Jurkat, Clone E6-1 (cell line): ENCODE data around the gene HSPG2.
"Not testable (repeated sequence)": the region's sequence is repeated elsewhere in the genome, so short reads cannot be mapped to it uniquely, and the experiment has no call there.

Experiments used
- DNase-seq: peaks from one replicate; pipeline ENCODE4 v3.0.0-alpha.2; 2011; ENCODE audit warnings: low read depth, low spot score
- H3K4me3 ChIP-seq: 2 replicates; pipeline ENCODE4 v1.5.1; 2011; ENCODE audit warnings: mild to moderate bottlenecking, low read length, control low read depth, moderate library complexity

The HSPG2 gene

GRCh38 chr1:21919520-21919919 lies 17.6 kb downstream of the HSPG2 start:
- DNase-seq = no peak
- no peak overlapping the region for H3K4me3 ChIP-seq

- not testable (repeated sequence) for H3K4me3 ChIP-seq, DNase-seq
Measured at GRCh38 chr1:21917239-21917631, 19.9 kb downstream of the HSPG2 start.

- no peak for DNase-seq
- no peak overlapping the region for H3K4me3 ChIP-seq
Measured at GRCh38 chr1:21916447-21917238, 20.5 kb downstream of the HSPG2 start.

- DNase-seq = no peak
- no peak overlapping the region for H3K4me3 ChIP-seq
Measured at GRCh38 chr1:21914880-21915640, 22.1 kb downstream of the HSPG2 start.

GRCh38 chr1:21914450-21914849 lies 22.7 kb downstream of the HSPG2 start:
- H3K4me3 ChIP-seq = no peak overlapping the region
- DNase-seq = no peak

- no peak overlapping the region for H3K4me3 ChIP-seq
- DNase-seq = no peak
Measured at GRCh38 chr1:21913763-21914162, 23.3 kb downstream of the HSPG2 start.

- H3K4me3 ChIP-seq = no peak overlapping the region
- DNase-seq = no peak
Measured at GRCh38 chr1:21913258-21913657, 23.9 kb downstream of the HSPG2 start.

- H3K4me3 ChIP-seq = no peak overlapping the region
- no peak for DNase-seq
Measured at GRCh38 chr1:21912038-21912758, 24.9 kb downstream of the HSPG2 start.

- no peak overlapping the region for H3K4me3 ChIP-seq
- no peak for DNase-seq
Measured at GRCh38 chr1:21911205-21912001, 25.7 kb downstream of the HSPG2 start.

GRCh38 chr1:21910558-21911204 lies 26.4 kb downstream of the HSPG2 start:
- no peak overlapping the region for H3K4me3 ChIP-seq
- no peak for DNase-seq

GRCh38 chr1:21909787-21910503 lies 27.2 kb downstream of the HSPG2 start:
- no peak overlapping the region for H3K4me3 ChIP-seq
- no peak for DNase-seq

GRCh38 chr1:21909286-21909759 lies 27.8 kb downstream of the HSPG2 start:
- no peak for DNase-seq
- no peak overlapping the region for H3K4me3 ChIP-seq

- H3K4me3 ChIP-seq, DNase-seq: not testable (repeated sequence)
Measured at GRCh38 chr1:21907737-21908534, 29.2 kb downstream of the HSPG2 start.

- H3K4me3 ChIP-seq = no peak overlapping the region
- DNase-seq = no peak
Measured at GRCh38 chr1:21907079-21907418, 30.1 kb downstream of the HSPG2 start.

- no peak for DNase-seq
- no peak overlapping the region for H3K4me3 ChIP-seq
Measured at GRCh38 chr1:21906173-21907078, 30.7 kb downstream of the HSPG2 start.
